GM18499 (cell line): ENCODE results near the gene DCAF8L2.
"Not testable (repeated sequence)": the region's sequence is repeated elsewhere in the genome, so short reads cannot be mapped to it uniquely, and the experiment has no call there.

ENCODE experiments used
- ATAC-seq: cut with Tn5 transposase; IDR thresholded peaks from one replicate; pipeline ENCODE4 v1.9.1; 2021; ENCODE audit warnings: moderate number of reproducible peaks; ENCODE audit not compliant: insufficient read depth, unreplicated experiment

Gene DCAF8L2

GRCh38 chrX:27590044-27590443 lies at the start of gene DCAF8L2:
TSS of gene DCAF8L2 (plus strand) at chrX:27590344. CDS start at chrX:27746896, 156,552 bp downstream.
- no peak for ATAC-seq

GRCh38 chrX:27541161-27541560 lies 49.0 kb upstream of the DCAF8L2 start:
- not testable (repeated sequence) for ATAC-seq

GRCh38 chrX:27548624-27549023 lies 41.5 kb upstream of the DCAF8L2 start:
- ATAC-seq = no peak

- no peak for ATAC-seq
Measured at GRCh38 chrX:27549688-27550087, 40.5 kb upstream of the DCAF8L2 start.

DNA sequence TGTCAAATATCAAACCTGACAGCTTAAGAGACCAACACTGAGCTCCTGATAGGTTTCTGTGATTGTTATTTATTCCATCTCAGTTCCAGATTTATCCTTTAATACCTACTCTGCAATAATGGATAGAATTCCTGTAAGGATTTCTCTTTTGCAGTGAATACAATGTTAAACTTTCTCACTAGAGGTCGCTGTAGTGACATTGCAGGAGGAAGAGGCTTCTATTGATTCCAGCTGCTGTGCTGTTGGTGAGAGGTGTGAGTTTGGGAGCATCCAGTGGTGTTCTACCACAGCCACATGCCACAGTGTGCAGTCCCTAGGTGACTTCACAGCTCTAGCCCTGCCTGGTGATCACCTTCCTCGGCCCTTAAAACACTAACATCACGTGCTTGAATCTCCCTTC lies 34.6 kb upstream of the DCAF8L2 start:
- ATAC-seq = no peak

GRCh38 chrX:27565992-27566391 lies 24.2 kb upstream of the DCAF8L2 start:
- no peak for ATAC-seq

DNA sequence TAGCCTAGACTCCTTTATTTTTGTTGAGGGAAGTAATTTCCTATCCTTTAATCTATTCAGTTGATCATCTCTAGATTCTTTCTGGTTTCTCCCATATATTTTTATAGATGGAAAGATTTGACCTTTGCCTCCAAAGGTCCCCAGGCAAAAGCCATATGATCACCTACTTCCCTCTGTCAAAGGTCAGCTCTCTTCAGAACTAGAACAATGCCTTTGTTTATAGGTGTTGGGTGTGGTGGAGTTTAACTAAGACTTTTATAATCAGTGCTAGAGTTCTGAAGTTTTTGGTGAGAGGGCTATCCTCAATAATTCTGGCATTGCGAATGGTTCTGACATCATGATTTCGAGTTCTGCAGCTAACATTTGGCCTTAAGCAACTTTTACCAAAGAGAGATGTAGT lies 19.0 kb upstream of the DCAF8L2 start:
- no peak for ATAC-seq

- no peak for ATAC-seq
Measured at GRCh38 chrX:27575565-27575964, 14.6 kb upstream of the DCAF8L2 start.

DNA sequence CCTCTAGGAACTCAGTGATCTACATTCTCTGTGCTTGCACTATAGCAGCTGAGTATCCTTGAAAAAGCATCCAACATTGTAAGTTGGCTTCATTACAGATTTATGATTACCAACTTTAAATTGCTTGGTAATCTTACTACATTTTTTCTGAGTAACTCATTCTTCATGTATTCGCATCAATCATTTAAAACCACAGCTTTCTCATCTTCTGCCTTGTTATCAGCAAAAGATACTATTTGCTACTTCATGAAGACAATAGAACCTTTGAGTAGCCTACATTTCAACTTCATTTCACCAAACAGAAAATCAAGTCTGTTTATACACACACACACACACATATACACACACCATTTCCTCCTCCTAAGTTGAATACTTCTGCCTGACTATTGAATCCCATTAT lies 6.2 kb upstream of the DCAF8L2 start:
- ATAC-seq = no peak

- ATAC-seq = no peak
Measured at GRCh38 chrX:27591938-27592337, 1.8 kb downstream of the DCAF8L2 start.

GRCh38 chrX:27597508-27597907 lies 7.4 kb downstream of the DCAF8L2 start:
- ATAC-seq = no peak

DNA sequence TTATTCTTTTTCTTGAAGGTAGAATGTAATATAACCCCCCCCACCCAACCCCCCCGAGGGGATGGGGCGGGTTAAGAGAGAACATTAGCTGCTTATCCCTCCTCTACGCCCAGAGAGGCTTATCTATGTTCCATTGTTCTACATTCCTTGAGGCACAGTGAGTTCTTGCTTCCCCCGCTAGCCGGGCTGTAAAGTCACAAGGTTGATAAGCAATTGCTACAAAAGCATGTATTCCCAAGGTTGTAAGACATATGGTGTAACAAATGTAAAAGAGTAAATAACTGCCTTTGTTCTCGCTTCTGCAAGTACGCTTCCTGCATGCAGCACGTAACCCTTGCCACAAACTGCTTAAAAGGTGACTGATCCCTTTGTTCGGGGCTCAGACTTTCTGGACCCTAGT lies 8.2 kb downstream of the DCAF8L2 start:
- ATAC-seq = no peak

DNA sequence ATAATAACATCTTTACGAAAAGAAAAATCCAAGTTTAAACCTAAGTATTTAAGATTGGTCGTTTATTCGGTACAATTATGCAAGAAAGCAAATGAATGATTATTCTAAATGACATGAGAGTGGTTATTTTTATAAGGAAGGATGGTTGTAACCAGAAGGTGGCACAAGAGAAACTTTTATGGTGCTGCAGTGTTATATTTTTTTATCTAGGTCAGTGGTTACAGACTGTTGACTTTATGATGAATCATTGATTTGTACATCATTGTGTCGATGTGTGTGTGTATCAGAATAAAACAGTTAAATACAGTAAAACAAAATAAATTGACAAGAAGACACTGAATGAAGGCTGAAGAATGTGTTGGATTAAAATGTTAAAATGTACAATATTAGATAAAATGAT lies 9.8 kb downstream of the DCAF8L2 start:
- no peak for ATAC-seq

- ATAC-seq = no peak
Measured at GRCh38 chrX:27600686-27601085, 10.5 kb downstream of the DCAF8L2 start.

- ATAC-seq = no peak
Measured at GRCh38 chrX:27608671-27609070, 18.5 kb downstream of the DCAF8L2 start.

- no peak for ATAC-seq
Measured at GRCh38 chrX:27619459-27619858, 29.3 kb downstream of the DCAF8L2 start.

DNA sequence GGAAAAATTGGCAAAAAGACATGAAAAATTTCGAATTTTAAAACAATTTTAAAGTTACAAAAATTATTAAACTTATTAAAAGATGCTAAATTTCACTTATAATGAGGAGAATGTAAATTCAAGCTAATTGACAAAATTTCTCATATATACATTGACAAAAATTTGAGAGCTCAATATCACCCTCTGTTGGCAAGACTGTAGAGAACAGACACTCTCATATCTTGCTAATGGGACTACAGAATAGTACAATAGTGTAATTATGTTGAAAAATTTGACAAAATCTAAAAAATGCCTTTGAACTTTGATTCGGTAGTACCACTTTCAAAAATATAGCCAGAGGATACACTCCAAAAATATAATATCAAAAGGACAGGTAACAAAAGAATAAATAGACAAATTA lies 29.8 kb downstream of the DCAF8L2 start:
- ATAC-seq = no peak

DNA sequence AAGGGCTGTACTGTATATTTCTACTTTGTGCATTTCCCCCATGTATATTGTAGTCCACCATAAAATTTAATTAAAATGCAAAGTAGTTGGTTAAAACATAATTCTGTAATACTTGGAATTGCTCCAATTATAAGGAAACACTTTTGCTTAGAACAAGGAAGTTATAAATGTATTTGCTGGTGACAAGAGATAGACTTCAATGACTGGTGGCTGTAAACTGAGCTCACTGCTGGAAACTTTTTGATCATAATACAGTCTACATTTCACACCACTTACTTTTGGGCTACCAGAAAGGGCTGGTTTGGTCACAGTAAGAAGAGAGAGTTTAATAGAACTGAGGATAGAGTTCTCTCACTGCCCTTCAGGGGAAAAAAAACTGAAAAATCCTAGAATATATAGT lies 32.7 kb downstream of the DCAF8L2 start:
- ATAC-seq = no peak

DNA sequence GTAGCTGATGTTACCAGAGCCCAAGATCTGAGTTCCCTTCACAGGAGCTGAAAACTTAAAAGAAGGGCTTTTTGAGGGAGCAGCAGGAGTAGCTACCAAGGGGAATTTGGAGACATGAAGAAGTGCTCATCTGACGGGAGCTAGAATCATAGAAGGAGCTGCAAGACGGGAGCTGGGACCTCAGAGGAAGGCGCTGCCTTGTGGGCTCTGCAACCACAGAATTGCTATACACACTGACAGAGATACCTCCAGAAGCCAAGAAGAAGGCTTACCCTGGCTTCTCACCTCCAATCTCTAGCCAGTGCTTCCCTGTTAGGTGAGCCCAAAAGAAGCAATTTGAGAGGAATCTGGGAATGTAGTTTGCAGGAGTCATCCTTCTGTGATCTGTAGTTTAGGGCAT lies 35.9 kb downstream of the DCAF8L2 start:
- no peak for ATAC-seq

DNA sequence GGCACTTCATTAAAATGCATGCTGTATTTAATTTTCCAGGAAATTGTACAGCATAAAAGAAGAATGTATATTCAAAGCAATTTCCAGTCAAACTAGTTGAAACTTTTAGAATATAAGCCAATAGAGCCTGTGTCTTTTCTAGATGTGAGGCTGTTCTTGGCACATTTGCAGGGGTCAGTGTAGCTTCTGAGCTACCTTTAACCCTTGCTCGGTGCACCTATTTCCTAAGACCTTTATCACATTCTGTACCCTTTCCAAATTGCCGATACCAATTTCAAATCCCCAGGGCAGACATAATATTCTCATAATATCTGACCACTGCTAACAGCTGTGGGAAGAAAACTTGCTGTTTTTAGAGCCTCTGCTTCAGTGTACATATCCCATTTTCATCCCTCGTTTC lies 43.2 kb downstream of the DCAF8L2 start:
- no peak for ATAC-seq

DNA sequence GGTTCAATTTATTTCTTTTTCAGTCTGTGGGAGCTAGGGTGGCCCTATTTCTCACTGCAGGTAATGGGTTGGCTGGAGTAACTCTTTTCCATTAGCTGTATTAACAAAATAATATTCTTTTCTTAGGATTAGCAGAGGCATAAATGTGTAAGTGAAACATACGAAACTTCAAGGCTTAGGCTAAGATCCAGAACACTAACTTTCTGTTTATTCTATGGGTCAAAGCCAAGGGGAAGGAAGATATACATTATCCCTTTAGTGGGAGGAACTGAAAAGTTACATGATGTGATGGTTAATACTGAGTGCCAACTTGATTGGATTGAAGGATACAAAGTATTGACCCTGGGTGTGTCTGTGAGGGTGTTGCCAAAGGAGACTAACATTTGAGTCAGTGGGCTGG lies 66.4 kb downstream of the DCAF8L2 start:
- ATAC-seq = no peak

DNA sequence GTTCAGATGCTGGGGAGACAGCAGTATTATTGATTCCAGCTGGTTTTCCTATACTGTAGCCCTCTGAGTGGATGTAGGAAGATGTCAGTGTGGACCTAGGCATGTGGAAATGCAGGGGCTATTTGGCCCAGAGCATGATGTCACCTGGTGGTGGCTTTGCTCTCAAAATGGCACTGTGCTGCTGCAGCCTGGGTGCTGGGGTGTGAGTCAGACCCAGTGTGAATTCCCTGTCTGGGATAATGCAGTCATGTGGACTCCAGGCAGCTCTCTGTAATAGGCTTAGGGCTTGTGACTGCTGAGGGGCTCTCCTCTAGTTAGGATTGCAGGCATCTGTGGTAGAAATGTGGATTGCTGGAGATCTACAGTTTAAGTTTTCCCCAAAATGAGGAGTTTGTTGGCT lies 70.7 kb downstream of the DCAF8L2 start:
- ATAC-seq = no peak

GRCh38 chrX:27671234-27671633 lies 81.1 kb downstream of the DCAF8L2 start:
- ATAC-seq = no peak
